Smooth muscle cell of the brain vasculature (primary cell): ENCODE measurements around the gene TRIM69.
"Not testable (repeated sequence)": the region's sequence is repeated elsewhere in the genome, so short reads cannot be mapped to it uniquely, and the experiment has no call there.

Source experiments
- DNase-seq: peaks from one replicate; pipeline ENCODE4 v3.0.0-alpha.2; 2012; ENCODE audit warnings: low read depth, low spot score

Gene TRIM69, protein sequence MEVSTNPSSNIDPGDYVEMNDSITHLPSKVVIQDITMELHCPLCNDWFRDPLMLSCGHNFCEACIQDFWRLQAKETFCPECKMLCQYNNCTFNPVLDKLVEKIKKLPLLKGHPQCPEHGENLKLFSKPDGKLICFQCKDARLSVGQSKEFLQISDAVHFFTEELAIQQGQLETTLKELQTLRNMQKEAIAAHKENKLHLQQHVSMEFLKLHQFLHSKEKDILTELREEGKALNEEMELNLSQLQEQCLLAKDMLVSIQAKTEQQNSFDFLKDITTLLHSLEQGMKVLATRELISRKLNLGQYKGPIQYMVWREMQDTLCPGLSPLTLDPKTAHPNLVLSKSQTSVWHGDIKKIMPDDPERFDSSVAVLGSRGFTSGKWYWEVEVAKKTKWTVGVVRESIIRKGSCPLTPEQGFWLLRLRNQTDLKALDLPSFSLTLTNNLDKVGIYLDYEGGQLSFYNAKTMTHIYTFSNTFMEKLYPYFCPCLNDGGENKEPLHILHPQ

DNA sequence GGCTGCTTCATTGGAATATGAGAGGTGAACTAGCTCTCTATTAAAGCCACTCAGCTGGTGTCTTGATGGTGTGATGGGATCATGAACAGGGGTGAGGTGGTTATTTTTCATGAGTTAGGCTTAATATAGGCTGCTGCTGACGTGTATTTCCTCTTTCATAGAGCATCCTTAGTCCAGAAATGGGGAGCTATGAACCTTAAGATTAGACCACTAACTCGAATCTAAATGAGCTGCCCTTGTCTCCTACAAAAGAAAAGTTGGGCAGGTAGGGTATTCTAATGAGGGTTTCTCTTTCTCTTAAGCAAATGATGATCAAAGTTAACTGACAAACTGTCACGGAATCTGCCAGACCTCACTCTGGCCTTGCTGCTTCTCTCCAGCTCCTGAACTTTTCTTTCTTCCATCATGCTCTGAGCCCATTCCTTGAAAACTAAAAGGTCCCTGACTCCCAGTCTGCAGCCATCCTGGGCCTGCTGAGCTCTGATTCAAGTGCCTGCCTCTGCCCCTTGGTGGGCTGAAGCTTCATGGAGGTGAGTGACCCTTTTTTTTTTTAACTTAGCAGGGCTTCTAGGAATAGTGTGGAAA is at the start of gene TRIM69:
Gene TRIM69 (plus strand): TSS at position 348 of the 585 bp plus-strand sequence. CDS start 177 bp downstream, at position 525.
- DNase-seq = no peak

DNA sequence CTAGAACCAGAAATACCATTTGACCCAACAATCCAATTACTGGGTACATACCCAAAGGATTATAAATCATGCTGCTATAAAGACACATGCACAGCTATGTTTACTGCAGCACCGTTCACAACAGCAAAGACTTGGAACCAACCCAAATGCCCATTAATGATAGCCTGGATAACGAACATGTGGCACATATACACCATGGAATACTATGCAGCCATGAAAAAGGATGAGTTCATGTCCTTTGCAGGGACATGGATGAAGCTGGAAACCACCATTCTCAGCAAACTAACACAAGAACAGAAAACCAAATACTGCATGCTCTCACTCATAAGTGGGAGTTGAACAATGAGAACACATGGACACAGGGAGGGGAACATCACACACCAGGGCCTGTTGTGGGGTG is 47.0 kb upstream of the TRIM69 start:
- DNase-seq = not testable (repeated sequence)

DNA sequence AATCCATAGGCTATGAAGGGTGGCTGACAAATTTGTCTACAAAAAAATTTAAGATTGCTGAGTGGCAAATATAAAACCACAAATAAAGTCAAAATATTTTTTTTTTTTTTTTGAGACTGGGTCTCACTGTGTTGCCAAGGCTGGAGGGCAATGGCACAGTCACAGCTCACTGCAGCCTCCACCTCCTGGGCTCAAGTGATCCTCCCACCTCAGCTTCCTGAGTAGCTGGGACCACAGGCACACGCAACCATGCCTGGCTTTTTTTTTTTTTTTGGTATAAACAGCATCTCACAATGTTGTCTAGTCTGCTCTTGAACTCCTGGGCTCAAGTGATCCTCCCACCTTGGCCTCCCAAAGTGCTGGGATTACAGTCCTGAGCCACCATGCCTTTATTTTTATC is 46.1 kb upstream of the TRIM69 start:
- DNase-seq = not testable (repeated sequence)

DNA sequence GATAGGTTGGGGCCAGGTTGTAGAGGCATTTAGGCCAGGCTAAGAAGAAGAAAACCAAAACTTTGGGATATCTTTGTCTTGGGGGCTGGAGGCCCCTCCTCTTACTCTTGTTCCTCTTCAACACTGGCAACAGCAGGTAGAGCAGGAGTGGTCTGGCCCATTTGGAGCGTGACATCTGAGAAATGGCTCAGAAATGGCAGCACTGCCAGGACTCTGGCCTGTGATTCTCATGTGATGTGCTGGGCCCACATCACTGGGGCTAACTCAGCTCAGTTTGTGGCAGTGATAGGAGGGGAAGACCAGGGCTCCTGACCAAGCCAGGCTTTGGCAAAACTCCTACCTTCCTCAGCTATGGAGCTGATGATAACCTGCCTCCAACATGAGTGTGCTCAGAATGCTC is 43.7 kb upstream of the TRIM69 start:
- no peak for DNase-seq

DNA sequence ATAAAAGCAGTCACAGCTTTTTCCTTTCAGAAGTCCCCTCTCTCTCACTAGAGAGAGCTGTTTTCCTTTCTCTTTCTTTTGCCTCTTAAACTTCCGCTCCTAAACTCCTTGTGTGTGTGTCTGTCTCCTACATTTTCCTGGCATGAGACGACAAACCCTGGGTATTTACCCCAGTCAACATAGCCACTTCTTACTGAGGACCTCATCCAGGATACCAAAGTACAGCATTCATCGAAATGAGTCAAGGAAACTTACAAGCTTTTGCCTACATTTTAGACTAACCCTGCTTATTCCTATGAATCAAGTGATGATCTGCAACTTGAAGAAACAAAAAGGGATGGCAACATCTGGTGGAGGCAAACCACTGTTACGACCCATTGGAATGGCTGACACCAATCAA is 41.9 kb upstream of the TRIM69 start:
- DNase-seq = no peak

DNA sequence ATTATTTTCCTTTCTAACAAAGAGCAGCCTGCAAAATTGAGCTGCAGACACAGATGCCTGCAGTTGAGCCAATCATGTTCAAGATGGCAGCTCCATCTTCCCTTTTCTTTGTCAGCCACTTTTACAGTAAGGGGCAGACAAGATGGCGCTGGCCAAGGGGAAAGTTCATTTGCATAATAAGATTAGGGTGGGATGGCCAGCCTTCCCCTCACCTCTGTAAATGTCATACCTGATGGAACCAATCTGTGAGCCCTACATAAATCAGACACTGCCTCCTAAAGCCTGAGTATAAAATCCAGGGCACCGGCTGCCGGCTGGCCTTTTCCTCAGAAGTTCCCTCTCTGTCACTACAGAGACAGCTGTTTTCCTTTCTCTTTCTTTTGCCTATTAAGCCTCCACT is 41.0 kb upstream of the TRIM69 start:
- no peak for DNase-seq

DNA sequence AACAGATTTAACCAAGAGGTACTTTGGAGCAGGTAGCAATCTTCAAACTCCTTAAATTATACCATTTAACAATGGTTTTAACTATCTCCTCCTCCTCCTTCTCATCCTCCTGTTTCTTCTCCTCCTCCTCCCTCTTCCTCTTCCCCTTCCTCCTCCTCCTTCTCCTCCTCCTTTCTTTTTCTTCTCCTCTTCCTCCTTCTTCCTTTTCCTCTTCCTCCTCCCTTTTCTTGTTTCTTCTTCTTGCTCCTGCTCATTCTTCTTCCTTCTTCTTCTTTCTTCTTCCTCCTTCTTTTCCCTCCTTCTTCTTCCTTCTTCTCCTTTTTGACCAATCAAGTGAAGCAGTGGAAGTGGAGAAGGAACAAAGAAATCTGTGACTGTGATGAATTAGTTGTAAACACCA is 39.3 kb upstream of the TRIM69 start:
- no peak for DNase-seq

DNA sequence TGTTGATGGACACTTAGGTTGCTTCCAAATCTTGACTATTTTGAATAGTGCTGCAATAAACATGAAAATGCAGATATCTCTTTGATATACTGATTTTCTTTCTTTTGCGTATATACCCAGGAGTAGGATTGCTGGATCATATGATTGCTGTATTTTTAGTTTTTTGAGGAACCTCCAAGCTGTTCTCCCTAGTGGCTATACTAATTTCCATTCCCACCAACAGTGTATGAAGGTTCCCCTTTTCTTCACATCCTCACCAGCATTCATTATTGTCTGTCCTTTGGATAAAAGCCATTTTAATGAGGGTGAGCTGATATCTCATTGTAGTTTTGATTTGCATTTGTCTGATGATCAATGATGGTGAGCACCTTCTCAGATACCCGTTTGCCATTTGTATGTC is 37.7 kb upstream of the TRIM69 start:
- no peak for DNase-seq

DNA sequence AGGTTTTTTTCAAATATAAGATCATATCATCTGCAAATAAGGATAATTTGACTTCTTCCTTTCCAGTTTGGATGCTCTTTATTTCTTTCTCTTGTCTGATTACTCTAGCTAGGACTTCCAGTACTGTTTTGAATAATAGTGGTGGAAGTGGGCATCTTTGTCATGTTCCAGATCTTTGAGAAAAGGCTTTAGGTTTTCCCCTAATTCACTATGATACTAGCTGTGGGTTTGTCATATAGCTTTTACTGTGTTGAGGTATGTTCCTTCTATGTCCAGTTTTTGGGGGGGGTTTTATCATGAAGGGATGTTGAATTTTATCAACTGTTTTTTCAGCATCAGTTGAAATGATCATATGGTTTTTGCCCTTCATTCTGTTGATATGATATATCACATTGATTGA is 35.7 kb upstream of the TRIM69 start:
- not testable (repeated sequence) for DNase-seq

DNA sequence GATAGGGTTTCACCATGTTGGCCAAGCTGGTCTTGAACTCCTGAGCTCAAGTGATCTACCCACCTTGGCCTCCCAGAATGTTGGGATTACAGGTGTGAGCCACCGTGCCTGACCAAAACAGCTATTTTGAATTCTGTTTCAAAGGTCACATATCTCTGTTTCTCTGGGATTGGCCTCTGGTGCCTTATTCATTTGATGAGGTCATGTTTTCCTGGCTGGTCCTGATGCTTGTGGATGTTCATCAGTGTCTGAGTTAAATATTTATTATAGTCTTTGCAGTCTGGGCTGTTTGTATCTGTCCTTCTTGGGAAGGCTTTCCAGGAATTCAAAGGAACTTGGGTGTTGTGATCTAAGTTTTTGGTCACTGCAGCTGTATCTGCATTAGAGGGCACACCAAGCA is 30.3 kb upstream of the TRIM69 start:
- no peak for DNase-seq

DNA sequence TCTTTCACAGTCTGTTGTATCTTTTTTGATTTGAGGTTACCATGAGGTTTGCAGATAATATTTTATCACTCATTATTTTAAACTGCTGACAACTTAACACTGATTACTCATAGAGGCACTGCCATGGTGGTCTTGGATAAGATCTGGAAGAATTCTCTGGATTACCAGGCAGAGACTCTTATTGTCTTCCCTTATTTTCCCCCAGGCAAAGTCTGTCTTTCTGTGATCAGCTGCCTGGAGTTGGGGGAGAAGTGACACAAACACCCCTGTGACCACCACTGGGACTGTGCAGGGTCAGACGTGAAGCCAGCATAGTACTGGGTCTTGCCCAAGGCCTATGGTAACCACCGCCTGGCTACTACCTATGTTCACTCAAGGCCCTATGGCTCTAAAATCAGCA is 29.9 kb upstream of the TRIM69 start:
- DNase-seq = no peak

DNA sequence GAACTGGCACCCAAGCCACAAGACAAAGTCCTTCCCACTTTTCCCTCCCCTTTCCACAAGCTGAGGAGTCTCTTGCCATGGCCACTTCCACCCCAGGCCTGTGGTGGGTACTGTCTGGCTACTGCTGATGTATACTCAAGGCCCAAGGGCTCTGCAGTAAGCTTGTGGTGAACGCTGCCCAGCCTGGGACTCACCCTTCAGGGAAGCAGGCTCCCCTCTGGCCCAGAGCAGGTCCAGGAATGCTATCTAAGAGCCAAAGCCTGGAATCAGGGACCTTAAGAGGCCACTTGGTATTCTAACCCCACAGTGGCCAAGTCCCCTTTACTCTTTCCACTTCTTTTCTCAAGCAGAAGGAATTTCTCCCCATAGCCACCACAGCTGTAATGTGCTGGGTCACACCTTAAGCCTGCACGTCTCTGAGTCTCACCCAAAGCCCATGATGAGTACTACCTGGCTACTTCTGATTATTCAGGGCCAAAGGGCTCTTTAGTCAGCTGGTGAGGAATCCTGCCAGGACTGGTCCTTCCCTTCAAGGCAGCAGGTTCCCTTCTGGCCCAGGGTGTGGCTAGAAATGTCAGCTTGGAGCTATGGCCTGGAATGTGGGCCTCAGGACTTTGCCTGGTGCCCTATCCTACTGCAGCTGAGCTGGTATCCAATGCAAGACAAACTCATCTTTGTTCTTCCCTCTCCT is 29.2 kb upstream of the TRIM69 start:
- no peak for DNase-seq

DNA sequence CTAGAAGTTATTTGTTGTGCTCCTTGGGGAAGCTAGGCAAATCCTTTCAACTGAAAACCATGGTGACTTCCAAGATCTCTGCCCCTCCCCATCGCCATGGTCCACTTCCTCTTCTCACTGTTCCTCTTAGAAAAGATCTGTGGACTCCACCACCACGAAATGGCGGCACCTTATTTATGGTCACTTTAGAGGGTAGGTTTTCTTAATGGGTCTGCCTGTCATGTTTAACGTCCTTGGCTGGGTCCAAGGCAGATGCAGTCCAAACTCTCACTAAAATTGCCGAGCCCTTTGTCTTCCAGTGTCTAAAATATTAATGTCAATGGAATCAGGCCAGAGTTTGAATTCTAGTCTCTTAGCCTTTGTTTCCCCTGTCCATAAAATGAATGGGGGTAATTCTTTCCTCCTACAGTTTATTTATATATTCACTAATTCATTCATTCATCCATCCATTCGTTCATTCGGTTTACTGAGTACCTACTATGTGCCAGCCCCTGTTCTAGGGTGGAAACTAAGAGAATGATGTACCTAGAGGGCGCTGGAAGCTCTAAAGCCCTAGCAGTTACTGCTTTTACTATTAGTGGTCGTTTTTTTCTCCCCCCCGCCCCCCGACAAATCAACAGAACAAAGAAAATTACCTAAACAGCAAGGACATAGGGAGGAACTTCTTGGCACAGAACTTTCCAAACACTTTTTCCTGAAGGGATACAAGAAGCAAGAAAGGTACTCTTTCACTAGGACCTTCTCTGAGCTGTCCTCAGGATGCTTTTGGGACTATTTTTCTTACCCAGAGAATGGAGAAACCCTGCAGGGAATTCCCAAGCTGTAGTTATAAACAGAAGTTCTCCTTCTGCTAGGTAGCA is 25.9 kb upstream of the TRIM69 start:
- no peak for DNase-seq

DNA sequence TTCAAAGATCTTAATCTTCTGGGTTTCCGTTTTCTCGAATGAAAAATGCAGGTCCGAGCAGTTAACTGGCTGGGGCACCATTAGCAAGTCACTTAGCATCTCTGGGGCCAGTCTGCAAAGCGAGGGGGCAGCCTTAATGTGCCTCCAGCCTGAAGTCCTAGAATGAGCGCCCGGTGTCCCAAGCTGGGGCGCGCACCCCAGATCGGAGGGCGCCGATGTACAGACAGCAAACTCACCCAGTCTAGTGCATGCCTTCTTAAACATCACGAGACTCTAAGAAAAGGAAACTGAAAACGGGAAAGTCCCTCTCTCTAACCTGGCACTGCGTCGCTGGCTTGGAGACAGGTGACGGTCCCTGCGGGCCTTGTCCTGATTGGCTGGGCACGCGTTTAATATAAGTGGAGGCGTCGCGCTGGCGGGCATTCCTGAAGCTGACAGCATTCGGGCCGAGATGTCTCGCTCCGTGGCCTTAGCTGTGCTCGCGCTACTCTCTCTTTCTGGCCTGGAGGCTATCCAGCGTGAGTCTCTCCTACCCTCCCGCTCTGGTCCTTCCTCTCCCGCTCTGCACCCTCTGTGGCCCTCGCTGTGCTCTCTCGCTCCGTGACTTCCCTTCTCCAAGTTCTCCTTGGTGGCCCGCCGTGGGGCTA is 25.1 kb upstream of the TRIM69 start, which contains the start of the genes B2M and PATL2:
Gene B2M (plus strand): TSS at position 422 of the 647 bp plus-strand sequence. CDS start 30 bp downstream, at position 452.
Gene PATL2 (minus strand): TSS at position 228 of the 647 bp plus-strand sequence. CDS start 34,833 bp downstream, outside the sequence.
- DNase-seq = peak; percentile 94

DNA sequence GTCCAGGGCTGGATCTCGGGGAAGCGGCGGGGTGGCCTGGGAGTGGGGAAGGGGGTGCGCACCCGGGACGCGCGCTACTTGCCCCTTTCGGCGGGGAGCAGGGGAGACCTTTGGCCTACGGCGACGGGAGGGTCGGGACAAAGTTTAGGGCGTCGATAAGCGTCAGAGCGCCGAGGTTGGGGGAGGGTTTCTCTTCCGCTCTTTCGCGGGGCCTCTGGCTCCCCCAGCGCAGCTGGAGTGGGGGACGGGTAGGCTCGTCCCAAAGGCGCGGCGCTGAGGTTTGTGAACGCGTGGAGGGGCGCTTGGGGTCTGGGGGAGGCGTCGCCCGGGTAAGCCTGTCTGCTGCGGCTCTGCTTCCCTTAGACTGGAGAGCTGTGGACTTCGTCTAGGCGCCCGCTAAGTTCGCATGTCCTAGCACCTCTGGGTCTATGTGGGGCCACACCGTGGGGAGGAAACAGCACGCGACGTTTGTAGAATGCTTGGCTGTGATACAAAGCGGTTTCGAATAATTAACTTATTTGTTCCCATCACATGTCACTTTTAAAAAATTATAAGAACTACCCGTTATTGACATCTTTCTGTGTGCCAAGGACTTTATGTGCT is 24.5 kb upstream of the TRIM69 start:
- DNase-seq = no peak

DNA sequence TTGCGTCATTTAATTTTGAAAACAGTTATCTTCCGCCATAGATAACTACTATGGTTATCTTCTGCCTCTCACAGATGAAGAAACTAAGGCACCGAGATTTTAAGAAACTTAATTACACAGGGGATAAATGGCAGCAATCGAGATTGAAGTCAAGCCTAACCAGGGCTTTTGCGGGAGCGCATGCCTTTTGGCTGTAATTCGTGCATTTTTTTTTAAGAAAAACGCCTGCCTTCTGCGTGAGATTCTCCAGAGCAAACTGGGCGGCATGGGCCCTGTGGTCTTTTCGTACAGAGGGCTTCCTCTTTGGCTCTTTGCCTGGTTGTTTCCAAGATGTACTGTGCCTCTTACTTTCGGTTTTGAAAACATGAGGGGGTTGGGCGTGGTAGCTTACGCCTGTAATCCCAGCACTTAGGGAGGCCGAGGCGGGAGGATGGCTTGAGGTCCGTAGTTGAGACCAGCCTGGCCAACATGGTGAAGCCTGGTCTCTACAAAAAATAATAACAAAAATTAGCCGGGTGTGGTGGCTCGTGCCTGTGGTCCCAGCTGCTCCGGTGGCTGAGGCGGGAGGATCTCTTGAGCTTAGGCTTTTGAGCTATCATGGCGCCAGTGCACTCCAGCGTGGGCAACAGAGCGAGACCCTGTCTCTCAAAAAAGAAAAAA is 23.9 kb upstream of the TRIM69 start:
- peak; percentile 62 for DNase-seq

DNA sequence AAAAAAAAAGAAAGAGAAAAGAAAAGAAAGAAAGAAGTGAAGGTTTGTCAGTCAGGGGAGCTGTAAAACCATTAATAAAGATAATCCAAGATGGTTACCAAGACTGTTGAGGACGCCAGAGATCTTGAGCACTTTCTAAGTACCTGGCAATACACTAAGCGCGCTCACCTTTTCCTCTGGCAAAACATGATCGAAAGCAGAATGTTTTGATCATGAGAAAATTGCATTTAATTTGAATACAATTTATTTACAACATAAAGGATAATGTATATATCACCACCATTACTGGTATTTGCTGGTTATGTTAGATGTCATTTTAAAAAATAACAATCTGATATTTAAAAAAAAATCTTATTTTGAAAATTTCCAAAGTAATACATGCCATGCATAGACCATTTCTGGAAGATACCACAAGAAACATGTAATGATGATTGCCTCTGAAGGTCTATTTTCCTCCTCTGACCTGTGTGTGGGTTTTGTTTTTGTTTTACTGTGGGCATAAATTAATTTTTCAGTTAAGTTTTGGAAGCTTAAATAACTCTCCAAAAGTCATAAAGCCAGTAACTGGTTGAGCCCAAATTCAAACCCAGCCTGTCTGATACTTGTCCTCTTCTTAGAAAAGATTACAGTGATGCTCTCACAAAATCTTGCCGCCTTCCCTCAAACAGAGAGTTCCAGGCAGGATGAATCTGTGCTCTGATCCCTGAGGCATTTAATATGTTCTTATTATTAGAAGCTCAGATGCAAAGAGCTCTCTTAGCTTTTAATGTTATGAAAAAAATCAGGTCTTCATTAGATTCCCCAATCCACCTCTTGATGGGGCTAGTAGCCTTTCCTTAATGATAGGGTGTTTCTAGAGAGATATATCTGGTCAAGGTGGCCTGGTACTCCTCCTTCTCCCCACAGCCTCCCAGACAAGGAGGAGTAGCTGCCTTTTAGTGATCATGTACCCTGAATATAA is 23.0 kb upstream of the TRIM69 start:
- DNase-seq = no peak

DNA sequence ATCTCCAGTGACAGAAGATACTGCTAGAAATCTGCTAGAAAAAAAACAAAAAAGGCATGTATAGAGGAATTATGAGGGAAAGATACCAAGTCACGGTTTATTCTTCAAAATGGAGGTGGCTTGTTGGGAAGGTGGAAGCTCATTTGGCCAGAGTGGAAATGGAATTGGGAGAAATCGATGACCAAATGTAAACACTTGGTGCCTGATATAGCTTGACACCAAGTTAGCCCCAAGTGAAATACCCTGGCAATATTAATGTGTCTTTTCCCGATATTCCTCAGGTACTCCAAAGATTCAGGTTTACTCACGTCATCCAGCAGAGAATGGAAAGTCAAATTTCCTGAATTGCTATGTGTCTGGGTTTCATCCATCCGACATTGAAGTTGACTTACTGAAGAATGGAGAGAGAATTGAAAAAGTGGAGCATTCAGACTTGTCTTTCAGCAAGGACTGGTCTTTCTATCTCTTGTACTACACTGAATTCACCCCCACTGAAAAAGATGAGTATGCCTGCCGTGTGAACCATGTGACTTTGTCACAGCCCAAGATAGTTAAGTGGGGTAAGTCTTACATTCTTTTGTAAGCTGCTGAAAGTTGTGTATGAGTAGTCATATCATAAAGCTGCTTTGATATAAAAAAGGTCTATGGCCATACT is 21.1 kb upstream of the TRIM69 start:
- DNase-seq = no peak
